ENCODE results near the gene PIH1D2. TPM values are rescaled to one million over a fixed set of nuclear protein-coding genes. Genes with fewer than 3 reads are reported as not detected.

PIH1D2 gene
- total RNA-seq, 1 donor from 2014 or later: 1.6 TPM

Small RNA genes lying within 50 kb of the gene (small RNA-seq; reads per million reads assigned to genes)
- gene AP000907.3 (not detected), gene RNU6-893P (not detected)

Other genes starting within 250 kb of the PIH1D2 start
- 44.4 TPM for gene ALG9, start 202.4 kb downstream of the PIH1D2 start, total RNA-seq
- gene FDXACB1, start 194.9 kb downstream of the PIH1D2 start, total RNA-seq: 2.1 TPM
- 6.8 TPM for gene CFAP68, start 194.5 kb downstream of the PIH1D2 start, total RNA-seq
- gene CRYAB, start 162.2 kb downstream of the PIH1D2 start, total RNA-seq: 37.6 TPM
- gene HSPB2, start 161.3 kb downstream of the PIH1D2 start, total RNA-seq: 16.7 TPM
- gene C11orf52, start 155.1 kb downstream of the PIH1D2 start, total RNA-seq: 0.52 TPM
- 23.0 TPM for gene DIXDC1, start 136.7 kb downstream of the PIH1D2 start, total RNA-seq
- 37.6 TPM for gene DLAT, start 48.6 kb downstream of the PIH1D2 start, total RNA-seq
- 16.7 TPM for gene NKAPD1, start 282 bp upstream of the PIH1D2 start, total RNA-seq
- gene TIMM8B, start 12.7 kb upstream of the PIH1D2 start, total RNA-seq: 66.8 TPM
- 129 TPM for gene SDHD, start 12.9 kb upstream of the PIH1D2 start, total RNA-seq
- gene IL18, start 90.1 kb upstream of the PIH1D2 start, total RNA-seq: 0.52 TPM
- gene TEX12, start 93.4 kb upstream of the PIH1D2 start, total RNA-seq: 1.0 TPM
- gene BCO2, start 101.5 kb upstream of the PIH1D2 start, total RNA-seq: 9.4 TPM
- gene PTS, start 152.4 kb upstream of the PIH1D2 start, total RNA-seq: 13.0 TPM
- not detected for gene PLET1, start 186.8 kb upstream of the PIH1D2 start, total RNA-seq